Activated T-helper 2 cell treated with anti-CD3 and anti-CD28 coated beads, Interferon-gamma antibody, Interleukin-2, Interleukin-4, amounts not matched to agents 10 μg/mL and 5 μg/mL and 100 μg/mL, durations not matched to agents 14 hours and 24 hours and 36 hours (primary cell): Measurements from ENCODE around the gene RNASE11. TPM values are rescaled to one million over a fixed set of nuclear protein-coding genes. Genes with fewer than 3 reads are reported as not detected.
A peak's percentile ranks its signal among the peaks of the same experiment; 100 is the strongest.
"Not testable (repeated sequence)": the region's sequence is repeated elsewhere in the genome, so short reads cannot be mapped to it uniquely, and the experiment has no call there.

Experiments
- DNase-seq: peaks from one replicate; pipeline ENCODE4 v3.0.0; 2021; ENCODE audit warnings: low spot score
- H3K27ac Mint-ChIP-seq: one replicate; pipeline ENCODE4 v1.8.0; 2021; ENCODE audit warnings: mixed read lengths
- H3K27me3 Mint-ChIP-seq: one replicate; pipeline ENCODE4 v1.8.0; 2021; ENCODE audit warnings: low read depth, mixed read lengths
- H3K36me3 Mint-ChIP-seq: one replicate; pipeline ENCODE4 v1.8.0; 2021; ENCODE audit warnings: low read depth, mixed read lengths
- H3K4me1 Mint-ChIP-seq: one replicate; pipeline ENCODE4 v1.8.0; 2021; ENCODE audit warnings: low read depth, mixed read lengths
- H3K4me3 Mint-ChIP-seq: one replicate; pipeline ENCODE4 v1.8.0; 2021; ENCODE audit warnings: low read depth, mild to moderate bottlenecking, moderate library complexity, mixed read lengths
- H3K9me3 Mint-ChIP-seq: one replicate; pipeline ENCODE4 v1.8.0; 2021; ENCODE audit warnings: mixed read lengths
- intact Hi-C: fragments of 100-400 bp; cut with micrococcal nuclease; formaldehyde crosslinking; loops from one replicate; pipeline ENCODE4 v1.15.1; 2023
- total RNA-seq: library from RNA; stranded (reverse); gene quantifications from 2 replicates; pipeline ENCODE4 v1.2.3, GENCODE V29; 2022

Gene RNASE11
- total RNA-seq, 1 donor from 2014 or later: not detected

DNA sequence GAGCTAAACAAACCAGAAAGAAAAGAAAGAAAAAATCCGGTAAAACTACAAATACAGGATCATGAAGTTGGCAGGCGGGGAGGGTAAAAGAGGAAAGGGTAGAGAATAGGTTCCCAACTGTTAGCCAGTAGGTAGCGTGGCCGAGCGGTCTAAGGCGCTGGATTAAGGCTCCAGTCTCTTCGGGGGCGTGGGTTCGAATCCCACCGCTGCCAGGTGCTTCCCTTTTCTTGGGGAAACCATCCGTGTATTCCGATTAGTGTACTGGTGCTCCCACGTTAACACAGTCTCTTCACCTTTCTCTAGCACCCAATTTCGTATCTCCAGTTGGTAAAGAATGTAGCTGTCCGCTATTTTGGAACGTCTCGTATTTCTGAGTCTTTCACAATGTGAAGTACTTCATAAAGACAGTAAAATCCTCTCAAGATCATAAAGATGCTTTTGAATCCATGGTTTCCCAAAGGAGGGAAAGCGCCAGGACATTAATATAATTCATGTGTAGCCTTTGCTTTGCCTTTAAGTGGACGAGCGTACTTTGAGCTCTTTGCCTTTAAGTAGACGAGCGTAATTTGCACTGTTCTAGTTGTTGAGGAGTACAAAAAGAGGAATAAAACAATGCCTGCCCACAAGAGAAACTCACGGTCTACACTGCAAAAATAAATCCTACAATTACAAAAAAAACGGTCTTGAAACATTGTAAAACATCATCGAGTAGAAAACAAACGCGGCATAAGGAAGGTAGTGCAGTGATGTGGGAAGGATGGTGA is 22.4 kb upstream of the RNASE11 start:
- Mint-ChIP-seq H3K9me3 (no peaks in the 10 kb centered on the region), H3K36me3 (no peaks in the 10 kb centered on the region), H3K4me3 (no peak overlapping the region), H3K27me3 (no peaks in the 10 kb centered on the region), H3K27ac (no peak overlapping the region), H3K4me1 (peaks cover 7% of the 10 kb centered on the region)
- peak; percentile 57 for DNase-seq
- intact Hi-C loops: no loop called here

DNA sequence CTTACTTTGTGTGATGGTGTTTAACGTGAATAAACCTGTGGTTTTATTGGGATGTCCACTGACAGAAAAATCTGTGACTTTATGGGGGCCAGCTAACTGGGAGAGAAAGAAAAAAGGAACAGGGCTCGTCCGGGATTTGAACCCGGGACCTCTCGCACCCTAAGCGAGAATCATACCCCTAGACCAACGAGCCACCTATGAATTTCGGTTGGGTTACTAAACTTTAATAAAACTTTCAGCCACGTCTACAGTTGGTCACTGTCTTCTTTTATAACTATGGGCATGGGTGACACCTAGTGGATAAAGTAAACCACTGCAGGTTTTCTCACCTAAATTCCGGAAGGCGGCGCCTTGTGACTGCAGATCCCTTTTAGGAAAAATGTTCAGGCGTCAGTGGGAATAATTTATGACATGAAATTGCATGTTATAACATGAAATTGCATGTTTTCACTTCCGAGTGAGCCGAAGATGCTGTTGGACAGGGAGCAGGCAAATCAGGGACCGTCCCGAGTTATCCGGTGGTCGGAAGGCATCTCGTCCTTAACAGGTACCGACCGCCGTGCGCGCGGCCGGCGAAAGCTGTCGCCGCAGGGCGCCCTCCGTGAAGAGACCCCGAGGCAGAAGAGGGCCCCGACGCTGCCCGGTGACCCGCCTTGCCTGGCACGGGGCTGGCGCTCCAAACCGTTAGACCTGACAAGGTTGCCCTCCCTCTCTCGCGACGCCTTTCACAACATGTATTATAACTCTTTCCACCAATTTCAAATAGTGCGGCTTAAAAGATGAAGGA is 21.6 kb upstream of the RNASE11 start:
- intact Hi-C loops: loop anchor here (1.0 to 2.0 kb wide), 4 partner anchors 78 to 282 kb away; partner anchors contain the start of gene PNP
- no peak overlapping the region for H3K27ac Mint-ChIP-seq
- no peak overlapping the region for H3K4me3 Mint-ChIP-seq
- no peaks in the 10 kb centered on the region for H3K9me3 Mint-ChIP-seq
- DNase-seq: peak; percentile 60
- no peaks in the 10 kb centered on the region for H3K27me3 Mint-ChIP-seq
- no peaks in the 10 kb centered on the region for H3K36me3 Mint-ChIP-seq
- H3K4me1 Mint-ChIP-seq: peaks cover 4% of the 10 kb centered on the region

- no peak for DNase-seq
These were observed 20.7 kb upstream of the RNASE11 start for GRCh38 chr14:20608383-20609110.

DNA sequence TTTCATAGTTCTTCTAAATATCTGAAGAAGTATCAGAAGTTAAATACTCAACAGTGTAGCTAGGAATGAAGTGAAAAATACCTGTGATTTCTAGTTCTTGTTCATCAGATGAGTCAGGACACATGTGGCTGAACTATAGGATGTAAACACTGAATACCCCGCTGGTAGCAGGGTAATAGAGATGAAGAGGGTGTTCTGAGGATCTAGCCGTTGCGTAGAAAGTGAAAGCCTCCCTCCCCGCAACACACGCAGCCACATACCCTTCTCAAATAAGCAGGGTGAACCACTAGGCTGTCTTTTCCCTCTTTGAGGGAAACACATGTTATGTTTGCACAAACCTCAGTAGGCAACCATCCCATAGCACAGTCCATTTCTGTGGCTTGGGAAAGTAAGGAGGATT is 19.8 kb upstream of the RNASE11 start:
- Mint-ChIP-seq H3K27me3 (no peaks in the 10 kb centered on the region), H3K9me3 (no peaks in the 10 kb centered on the region), H3K36me3 (no peaks in the 10 kb centered on the region), H3K27ac (no peak overlapping the region), H3K4me1 (peaks cover 4% of the 10 kb centered on the region), H3K4me3 (no peak overlapping the region)
- intact Hi-C loops: loop anchor here (2.0 kb wide), 1 partner anchor 139 kb away; the partner anchor contains the start of gene PNP
- no peak for DNase-seq

More at GRCh38 chr14:20608383-20609110, 20.7 kb upstream of the RNASE11 start:
- intact Hi-C loops: loop anchor here (1.0 to 2.0 kb wide), 4 partner anchors 77 to 281 kb away; partner anchors contain the start of gene PNP
- H3K4me3 Mint-ChIP-seq: peak overlapping the region; percentile 43
- no peaks in the 10 kb centered on the region for H3K9me3 Mint-ChIP-seq
- no peaks in the 10 kb centered on the region for H3K36me3 Mint-ChIP-seq
- no peaks in the 10 kb centered on the region for H3K27me3 Mint-ChIP-seq
- no peak overlapping the region for H3K27ac Mint-ChIP-seq
- peaks cover 4% of the 10 kb centered on the region for H3K4me1 Mint-ChIP-seq

- no peaks in the 10 kb centered on the region for H3K27me3 Mint-ChIP-seq
- no peak for DNase-seq
- peaks cover 4% of the 10 kb centered on the region for H3K4me1 Mint-ChIP-seq
- H3K4me3 Mint-ChIP-seq: no peak overlapping the region
- no peaks in the 10 kb centered on the region for H3K9me3 Mint-ChIP-seq
- H3K27ac Mint-ChIP-seq: no peak overlapping the region
- H3K36me3 Mint-ChIP-seq: no peaks in the 10 kb centered on the region
- intact Hi-C loops: no loop called here
These were observed 19.1 kb upstream of the RNASE11 start for GRCh38 chr14:20606902-20607242.

GRCh38 chr14:20606190-20606901 is 18.5 kb upstream of the RNASE11 start:
- no peak overlapping the region for H3K27ac Mint-ChIP-seq
- H3K4me1 Mint-ChIP-seq: peaks cover 4% of the 10 kb centered on the region
- H3K9me3 Mint-ChIP-seq: no peaks in the 10 kb centered on the region
- H3K4me3 Mint-ChIP-seq: no peak overlapping the region
- intact Hi-C loops: no loop called here
- no peak for DNase-seq
- no peaks in the 10 kb centered on the region for H3K27me3 Mint-ChIP-seq
- no peaks in the 10 kb centered on the region for H3K36me3 Mint-ChIP-seq

DNA sequence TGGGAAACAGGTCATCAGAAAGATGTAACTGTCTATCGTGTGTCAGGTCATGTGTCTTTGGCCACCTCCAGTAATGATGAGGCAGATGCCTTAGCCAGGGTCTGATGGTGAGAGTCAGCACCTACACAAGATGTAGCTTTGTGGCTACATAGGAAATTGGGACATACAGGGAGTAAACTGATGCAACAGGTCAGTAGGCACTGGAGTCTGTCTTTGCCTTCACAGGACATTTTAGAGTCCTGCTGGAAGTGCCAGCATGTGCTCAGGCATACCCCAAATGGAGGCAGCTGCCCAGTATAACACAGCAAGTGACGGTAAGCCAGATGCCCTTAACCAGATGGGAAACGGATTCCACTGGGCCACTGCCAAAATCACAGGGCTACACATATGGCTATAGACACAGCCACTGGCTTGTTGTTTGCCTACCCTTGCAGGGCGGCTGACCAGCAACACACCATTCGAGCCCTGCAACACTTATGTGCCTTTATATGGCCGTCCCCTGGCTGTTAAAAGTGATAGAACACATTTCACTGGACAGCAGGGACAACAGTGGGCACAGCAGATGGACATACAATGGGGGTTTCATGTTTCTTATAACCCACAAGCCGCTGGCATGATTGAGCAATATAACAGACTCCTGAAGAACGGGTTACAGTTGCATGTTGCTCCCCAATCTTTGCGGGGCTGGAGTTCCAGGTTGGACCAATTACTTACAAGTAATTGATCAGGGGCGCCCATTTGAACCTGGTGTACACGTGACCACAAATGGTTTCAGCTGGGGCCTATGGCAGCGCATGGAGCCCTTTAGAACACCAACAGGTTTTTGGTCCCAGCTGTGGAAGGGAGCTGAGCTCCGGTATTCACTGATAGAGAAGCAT is 16.3 kb upstream of the RNASE11 start:
- Mint-ChIP-seq H3K27me3 (no peaks in the 10 kb centered on the region), H3K4me1 (peaks cover 4% of the 10 kb centered on the region), H3K27ac (no peak overlapping the region), H3K4me3 (no peak overlapping the region), H3K36me3 (no peaks in the 10 kb centered on the region), H3K9me3 (no peaks in the 10 kb centered on the region)
- DNase-seq: no peak
- intact Hi-C loops: no loop called here

DNA sequence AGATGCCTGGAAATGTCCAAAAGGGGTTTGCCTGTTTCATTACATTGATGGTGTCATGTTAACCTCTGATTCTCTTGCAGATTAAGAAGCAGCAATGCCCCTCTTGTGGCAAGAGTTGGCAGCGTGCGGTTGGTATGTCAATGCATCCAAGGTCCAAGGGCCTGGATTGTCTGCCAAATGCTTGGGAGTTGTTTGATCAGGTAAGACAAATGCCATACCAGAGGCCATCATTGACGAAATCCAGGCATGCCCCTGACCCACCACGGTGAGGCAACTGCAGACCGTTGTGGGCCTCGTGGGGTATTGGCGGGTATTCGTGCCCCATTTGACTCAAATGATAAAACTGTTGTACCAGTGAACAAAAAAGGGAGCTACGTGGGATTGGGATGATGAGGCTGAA is 14.8 kb upstream of the RNASE11 start:
- intact Hi-C loops: no loop called here
- H3K27me3 Mint-ChIP-seq: no peaks in the 10 kb centered on the region

DNA sequence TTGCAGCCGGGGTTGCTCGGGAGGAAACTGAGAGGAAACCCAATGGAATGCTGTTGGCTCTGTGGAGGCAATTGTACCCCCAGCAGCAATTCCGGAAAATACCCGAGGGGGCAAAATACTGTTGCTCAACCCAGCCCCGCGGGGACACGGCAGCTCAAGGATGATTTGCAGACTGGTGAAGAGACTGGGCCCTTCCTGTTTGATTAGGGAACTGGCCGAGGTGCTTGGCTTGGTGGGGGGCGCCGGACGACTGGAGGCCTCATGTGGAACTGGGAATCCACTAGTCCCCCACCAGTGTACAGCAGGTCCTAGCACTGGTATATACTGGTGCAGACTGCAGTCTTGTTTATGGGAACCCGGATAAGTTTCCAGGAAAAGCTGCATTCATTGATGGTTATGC is 13.7 kb upstream of the RNASE11 start:
- no peak for DNase-seq
- Mint-ChIP-seq H3K4me3 (no peak overlapping the region), H3K36me3 (no peaks in the 10 kb centered on the region), H3K27me3 (no peaks in the 10 kb centered on the region), H3K9me3 (no peaks in the 10 kb centered on the region), H3K27ac (no peak overlapping the region), H3K4me1 (no peaks in the 10 kb centered on the region)
- intact Hi-C loops: no loop called here

More for the DNA sequence above, 14.8 kb upstream of the RNASE11 start:
- no peaks in the 10 kb centered on the region for H3K9me3 Mint-ChIP-seq
- no peak overlapping the region for H3K27ac Mint-ChIP-seq
- no peak overlapping the region for H3K4me3 Mint-ChIP-seq
- no peaks in the 10 kb centered on the region for H3K36me3 Mint-ChIP-seq
- no peaks in the 10 kb centered on the region for H3K4me1 Mint-ChIP-seq
- DNase-seq: no peak

GRCh38 chr14:20597108-20597507 is 9.3 kb upstream of the RNASE11 start:
- Mint-ChIP-seq H3K9me3 (no peaks in the 10 kb centered on the region), H3K4me1 (peaks cover 4% of the 10 kb centered on the region), H3K36me3 (no peaks in the 10 kb centered on the region), H3K4me3 (no peak overlapping the region), H3K27ac (no peak overlapping the region), H3K27me3 (peaks cover 5% of the 10 kb centered on the region)
- DNase-seq: no peak
- intact Hi-C loops: no loop called here

- H3K36me3 Mint-ChIP-seq, H3K27ac Mint-ChIP-seq, intact Hi-C loops, H3K4me3 Mint-ChIP-seq, DNase-seq, H3K9me3 Mint-ChIP-seq, H3K4me1 Mint-ChIP-seq: not testable (repeated sequence)
- peaks cover 17% of the 10 kb centered on the region for H3K27me3 Mint-ChIP-seq
These were observed 7.9 kb upstream of the RNASE11 start for GRCh38 chr14:20595726-20596125.
